NCI-H2227 (cell line): Measurements from ENCODE around the gene JADE2.
"Not testable (repeated sequence)": the region's sequence is repeated elsewhere in the genome, so short reads cannot be mapped to it uniquely, and the experiment has no call there.

Experiments
- DNase-seq: peaks from one replicate; lab custom pipeline; 2025; ENCODE audit not compliant: unreplicated experiment; lab: John Stamatoyannopoulos, UW

The JADE2 gene

DNA sequence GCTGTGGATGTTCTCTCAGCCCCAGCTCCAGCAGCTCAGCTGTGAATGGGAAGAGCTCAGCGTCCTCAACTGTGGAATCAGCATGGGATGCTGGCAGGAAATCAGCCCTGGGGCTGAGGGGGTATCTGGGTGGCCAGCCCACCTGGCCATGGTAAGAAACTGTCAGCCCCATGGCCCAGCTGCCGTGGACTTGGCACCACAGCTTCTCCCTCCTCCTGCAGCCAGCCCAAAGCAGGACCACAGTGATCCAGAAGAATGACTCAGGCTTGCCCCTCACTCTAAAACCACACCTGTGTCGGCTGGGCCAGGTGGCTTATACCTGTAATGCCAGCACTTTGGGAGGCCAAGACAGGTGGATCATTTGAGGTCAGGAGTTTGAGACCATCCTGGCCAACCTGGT is 59.2 kb downstream of the JADE2 start:
- DNase-seq, result no peak

DNA sequence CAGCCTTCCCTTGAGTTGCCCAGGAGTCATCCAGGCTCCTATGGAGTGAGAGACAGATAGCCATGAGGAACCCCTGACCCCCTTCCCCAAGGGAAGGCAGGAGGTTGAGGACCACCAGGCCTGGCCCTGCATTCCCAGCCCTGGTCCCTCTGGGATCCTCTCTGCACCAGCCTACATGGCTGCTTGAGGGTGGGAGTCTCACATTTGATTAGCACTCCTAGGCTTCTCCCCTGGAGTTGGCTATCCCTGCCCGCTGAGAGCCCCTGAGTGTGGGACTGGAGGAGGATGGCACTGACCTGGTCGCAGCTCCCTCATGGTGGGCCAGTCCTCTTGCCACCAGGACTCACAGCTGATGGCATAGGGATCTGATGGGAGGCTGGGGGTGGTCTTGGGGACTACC is 60.5 kb downstream of the JADE2 start:
- no peak for DNase-seq

DNA sequence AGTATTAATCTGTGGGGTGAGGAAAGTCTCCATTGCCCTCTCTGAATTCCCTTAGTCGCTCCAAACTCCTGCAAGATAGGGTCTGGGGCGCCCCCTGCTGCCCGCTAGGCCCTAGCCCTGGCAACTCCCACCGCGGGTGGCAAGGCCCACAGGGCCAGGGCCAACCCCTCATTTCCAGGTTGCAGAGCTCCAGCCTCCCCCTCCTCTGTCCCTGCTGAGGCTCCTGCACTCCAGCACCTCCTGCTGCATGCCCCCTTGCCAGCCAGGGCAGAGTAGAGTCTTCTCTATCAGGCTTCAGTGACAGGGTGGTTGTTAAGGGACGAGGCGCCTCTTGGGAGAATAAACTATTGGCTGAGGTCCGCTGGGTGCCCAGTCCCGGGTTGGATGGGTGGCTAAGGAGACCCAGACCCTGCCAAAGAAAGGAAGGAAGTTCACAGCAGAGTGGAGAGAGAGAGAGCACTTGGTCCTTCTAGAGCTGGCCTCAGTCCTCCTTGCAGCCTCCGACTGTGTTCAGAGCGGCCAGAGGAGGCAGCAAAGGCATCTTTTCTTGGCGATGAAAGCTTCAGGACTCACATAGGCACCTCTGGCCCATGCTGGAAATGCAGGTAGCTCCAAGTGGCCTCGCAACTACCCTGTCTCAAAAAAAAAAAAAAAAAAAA is 61.5 kb downstream of the JADE2 start:
- peak; percentile 37 for DNase-seq

DNA sequence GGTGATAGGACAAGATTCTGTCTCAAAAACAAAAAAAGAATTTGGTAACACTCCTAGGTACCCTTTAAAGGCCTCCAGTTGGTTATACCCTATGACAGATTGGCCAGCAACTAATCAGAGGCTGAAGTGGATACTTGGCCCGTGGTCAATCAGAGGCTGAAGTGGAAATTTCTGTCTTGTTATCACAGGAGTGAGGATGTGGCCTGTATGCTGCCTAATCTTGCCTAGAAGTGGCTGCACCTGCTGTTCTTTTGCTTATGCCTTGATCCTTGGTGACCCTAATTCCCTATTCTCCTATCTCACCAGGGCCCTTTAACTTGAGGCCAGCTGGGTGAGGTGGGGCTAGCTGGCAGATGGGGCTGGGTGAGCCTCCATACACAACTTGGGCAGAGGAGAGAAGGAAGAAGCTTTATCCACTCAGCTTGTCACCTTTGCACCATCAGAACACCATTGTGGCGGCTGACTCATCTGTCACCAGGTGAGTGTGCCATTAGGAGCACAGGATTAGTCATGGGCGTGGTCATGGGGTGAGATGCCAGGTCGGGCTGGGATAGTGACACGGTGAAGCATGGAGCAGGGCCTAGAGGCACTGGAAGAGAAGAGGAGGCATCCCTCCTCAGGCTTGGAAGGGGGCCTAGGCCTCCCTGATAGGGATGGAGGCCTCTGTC is 65.7 kb downstream of the JADE2 start:
- DNase-seq, result no peak

DNA sequence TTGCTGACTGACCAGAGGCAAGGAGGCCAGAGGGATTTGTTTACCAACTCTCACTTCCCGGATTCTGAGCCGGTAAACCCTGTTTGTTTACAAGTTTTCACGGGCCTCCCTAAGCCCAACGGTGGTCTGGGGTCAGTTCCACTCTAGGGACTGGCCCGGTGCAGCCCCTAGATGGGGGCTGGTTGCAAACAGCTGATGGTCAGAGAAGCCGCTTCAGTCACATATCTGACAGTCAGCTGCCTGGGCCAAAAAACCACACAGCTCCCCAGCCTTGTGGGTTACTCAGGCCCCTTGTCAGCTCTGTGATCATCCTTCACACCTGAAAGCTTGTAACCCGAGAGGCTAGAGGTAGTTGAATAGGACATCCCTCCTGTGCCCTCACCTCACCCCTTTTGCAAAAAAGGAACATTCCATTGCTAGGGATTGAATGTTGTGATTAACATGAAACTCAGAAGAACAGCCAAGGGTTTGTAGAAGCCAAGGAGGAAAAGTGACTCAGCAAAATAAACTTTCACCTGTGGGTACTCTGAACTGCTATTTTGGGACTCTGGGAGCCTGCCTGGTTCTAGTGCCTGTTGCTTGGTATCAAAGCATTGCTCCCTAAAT is 66.8 kb downstream of the JADE2 start:
- DNase-seq, result no peak

DNA sequence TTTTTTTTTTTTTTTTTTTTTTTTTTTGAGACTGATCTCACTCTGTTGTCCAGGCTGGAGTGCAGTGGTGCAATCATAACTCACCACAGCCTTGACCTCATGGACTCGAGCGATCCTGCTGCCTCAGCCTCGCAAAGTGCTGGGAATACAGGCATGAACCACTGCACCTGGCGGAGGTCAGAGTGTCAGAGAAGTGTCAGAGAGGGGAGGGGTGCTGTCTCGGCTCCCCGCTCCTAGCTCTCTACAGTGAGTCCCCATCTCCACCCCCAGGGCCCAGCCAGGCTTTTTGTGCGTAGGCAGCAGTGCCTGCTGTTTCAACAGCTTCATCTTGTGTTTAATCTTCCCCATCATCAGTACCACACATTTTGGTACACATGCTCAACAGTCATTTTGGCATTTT is 68.9 kb downstream of the JADE2 start:
- no peak for DNase-seq

DNA sequence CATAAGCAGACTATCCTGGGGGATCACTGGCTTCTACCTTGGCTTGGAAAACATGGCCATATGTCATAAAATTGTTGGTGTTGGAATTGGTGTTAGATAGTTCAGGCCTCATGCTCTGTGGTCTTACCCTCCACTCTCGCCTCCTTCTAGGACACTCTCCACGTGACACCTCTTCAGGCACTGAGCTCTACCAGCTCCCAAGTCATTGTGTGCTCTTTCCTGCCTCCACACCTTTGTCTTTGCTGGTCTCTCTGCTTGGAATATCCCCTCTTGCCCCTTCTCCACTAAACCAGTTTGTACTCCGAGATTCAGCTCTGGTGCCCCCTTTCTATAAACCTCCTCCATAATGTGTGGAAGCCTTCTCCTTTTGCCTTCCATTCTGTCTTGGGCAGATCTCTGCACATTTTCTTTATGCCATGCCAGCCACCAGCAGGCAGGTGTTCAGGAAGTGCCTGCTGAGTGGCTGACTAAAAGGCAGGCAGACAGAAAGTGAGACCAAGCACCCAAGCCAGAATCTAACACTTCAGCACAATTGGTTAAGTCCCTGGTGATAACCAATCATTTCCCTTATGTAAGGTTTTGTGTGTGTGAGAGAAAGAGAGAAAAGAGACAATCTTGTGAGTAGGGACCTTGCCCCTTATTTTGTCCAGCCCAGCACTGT is 69.5 kb downstream of the JADE2 start:
- DNase-seq, result no peak

DNA sequence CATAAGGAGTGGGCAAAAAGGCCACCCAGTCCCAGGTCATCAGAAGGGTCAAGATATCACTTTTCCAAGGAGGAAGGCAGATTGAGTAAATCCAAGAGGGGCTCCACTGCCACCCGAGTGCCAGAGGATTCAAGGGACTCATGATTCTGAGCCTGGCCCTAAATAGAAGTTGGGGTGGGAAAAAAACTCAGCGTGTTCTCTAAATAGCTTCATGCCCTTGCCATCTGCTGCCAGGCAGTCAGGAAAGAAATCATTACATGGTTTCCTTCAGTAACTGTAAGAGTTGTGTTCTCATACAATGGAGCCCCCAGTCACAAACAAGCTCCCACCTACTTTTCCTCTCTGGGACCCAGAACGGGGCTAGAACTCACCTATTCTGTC is 70.0 kb downstream of the JADE2 start:
- DNase-seq, result no peak

DNA sequence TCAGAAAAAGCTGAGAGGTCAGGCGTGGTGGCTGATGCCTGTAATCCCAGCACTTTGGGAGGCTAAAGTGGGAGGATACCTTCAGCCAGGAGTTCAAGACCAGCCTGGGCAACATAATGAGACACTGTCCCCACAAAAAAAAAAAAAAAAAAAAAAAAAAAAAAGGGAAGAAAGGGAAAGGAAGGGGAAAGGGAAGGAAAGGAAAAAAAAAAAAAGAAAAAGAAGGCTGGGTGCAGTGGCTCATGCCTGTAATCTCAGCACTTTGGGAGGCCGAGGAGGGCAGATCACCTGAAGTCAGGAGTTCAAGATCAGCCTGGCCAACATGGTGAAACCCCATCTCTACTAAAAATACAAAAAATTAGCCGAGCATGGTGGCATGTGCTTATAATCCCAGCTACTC is 74.3 kb downstream of the JADE2 start:
- not testable (repeated sequence) for DNase-seq

DNA sequence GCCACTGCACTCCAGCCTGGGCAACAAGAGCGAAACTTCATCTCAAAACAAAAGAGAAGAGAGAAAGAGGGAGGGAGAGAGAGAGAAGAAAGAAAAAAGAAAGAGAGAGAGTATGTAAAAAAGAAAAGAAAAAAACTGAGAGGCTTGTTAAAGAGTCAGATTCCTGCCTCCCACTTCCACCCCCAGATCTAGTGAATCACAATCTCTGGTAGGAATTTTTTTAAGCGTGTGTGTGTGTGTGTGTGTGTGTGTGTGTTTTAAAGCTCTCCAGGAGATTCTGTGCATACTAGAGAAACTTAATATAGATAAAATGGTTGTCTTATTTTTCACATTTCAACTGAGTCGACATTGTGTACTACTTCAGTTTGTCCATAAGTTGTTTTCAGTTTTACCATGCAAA is 75.1 kb downstream of the JADE2 start:
- DNase-seq, result no peak

DNA sequence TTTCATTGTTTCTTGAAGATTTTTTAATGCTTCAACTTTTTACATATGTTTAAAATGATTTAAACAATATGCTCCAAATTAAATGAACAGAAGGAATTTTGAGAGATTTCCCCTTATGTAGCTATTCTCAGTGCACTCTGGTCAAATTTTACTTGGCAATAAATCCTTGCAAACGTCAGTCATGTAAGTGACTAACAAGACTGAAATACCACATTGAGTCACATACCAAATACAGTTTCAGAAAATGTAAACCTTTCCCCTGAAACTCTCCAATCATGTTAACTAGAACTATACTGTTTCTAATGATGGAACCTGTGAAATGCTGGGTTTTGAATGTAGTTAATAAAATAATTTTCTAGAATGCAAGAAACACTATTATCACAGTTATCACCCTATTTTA is 77.6 kb downstream of the JADE2 start:
- DNase-seq, result no peak

DNA sequence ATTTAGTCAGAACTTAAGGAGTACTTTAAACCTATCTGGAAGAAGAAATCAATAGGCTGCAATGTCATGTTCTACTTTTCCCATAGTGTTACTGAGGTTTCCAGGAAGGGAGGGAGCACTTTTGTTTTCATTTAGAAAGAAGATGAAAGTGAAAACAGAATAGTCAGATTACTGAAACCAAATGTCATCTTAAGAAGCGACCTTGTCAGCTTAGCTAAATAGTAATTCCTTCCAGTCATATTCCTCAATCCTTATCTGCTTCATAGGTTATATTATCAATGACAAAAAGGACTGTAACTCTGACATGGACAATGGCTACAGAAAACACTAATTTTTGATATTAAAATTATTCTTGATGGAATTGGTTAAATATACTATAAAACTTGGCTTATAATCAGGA is 79.4 kb downstream of the JADE2 start:
- DNase-seq, result no peak

DNA sequence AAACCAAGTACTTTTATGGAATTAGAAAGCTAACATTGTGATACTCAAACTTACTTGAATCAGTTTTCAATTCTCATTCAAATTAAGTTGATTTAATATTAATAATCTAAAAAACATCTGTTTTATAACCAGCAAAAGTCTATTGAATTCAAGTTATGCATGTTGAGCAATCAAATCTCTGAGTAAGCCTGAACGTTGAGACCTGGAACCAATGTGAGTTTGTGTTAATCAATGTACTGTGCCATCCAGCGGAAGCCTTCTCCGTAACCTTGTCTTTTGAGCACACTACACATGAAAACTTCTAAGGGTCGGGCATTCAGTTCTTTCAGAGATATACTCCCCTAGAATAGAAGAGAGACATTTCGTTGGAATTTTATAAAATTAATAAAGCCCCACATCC is 81.3 kb downstream of the JADE2 start:
- DNase-seq, result no peak

DNA sequence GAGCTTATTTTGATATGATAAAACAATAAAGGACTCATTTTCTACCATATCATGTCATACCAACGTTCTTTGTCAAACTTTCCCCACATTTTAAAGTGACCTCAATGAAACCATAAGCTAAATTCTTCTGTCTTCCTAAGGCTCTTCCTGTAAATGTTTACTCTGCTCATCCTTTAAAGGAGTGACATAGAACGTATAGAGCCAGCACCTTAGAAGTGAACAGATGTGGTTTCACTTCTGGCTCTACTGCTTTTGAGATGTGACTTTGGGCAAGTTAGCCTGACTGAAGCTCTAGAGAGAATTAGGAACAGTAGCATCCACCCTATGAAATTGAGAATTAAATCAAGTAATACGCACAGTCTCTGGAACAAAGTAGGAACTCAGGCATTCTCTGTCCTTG is 83.1 kb downstream of the JADE2 start:
- DNase-seq, result no peak

DNA sequence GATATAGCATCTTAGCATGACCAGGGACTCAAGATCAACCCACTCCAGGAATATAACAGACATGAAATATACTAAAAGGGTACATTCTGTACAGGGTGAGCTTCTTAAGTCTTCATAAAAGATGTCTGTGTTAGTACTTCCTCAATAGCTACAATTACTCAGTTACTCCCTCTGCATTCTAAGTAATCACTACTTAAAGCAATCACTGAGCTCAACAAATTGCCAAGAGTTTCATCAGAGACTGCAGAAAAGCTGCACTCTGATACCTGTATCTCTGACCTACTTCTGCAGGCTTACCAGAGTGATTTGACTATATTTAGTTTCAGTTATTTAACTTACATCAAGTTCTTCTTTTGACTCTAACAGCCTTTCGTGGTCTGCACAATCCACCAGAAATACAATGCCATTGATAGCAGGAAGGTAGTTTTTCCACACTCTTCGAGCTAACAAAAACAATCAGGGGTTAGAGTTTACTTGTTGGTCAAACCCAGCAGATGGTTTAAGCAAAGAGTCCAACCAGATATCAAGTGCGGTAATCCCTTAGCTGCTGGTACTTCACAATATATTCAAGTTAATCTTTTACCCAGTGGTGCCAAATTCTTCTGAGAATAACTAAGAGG is 83.9 kb downstream of the JADE2 start:
- DNase-seq, result no peak

DNA sequence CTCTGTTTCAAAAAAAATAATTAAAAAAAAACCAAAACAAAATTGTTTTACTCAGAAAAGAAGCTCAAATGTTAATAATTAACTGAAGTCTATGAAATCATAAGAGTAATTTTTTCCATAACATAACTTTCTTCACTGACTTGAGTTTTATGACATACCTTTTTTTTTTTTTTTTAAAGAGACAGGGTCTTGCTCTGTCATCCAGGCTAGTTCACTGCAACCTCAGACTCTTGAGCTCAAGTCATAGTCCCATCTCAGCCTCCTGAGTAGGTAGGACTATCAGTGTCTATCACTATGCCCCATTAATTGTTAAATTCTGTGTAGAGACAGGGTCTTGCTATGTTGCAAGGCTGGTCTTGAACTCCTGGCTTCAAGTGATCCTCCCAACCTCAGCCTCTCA is 85.3 kb downstream of the JADE2 start:
- DNase-seq, result no peak

DNA sequence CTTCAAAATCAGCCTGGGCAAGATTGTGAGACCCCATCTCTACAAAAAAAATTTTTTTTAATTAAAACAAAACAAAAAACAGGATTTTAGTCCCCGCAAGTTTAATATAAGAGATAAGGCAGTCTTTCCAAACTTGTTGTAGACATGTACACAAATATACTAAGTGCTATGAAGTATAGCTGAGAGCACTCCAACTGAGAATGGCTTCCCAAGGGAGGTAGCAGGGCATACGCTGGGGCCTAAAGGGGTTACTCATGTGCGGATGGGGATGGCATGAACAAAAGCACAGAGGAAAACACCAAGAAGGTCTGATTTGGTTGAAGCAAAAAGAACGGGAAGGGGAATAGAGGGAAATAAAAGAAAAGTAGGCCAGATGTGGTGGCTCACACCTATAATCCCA is 86.0 kb downstream of the JADE2 start:
- DNase-seq, result no peak

DNA sequence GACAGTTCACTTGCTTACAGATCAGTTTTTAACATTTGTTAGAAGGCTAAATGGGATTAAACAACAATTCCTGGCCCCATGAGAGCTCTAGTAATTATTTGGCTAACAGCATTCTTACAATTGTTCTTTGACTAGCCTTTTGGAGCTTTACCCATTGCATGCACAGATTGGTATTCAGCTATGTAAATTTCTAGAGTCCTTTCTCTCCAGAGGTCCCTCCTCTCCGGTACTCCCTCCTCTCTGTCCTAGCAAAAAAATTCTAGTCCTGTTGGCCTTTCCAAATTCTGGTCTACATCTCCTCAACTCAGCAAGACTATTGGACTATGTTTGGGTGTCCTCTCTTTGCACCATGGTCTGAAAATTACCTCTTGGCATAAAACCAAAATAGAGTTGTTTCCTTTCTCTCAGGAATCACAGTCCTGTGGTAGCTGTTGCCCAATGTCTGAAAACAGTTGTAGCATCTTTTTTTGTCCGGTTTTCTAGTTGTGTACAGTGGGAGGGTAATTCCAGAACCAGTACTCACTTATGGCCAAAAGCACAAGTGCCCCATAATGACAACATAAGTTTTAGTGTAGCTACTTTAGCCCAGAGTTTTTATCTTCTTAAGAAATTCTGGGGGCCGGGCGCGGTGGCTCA is 89.1 kb downstream of the JADE2 start:
- no peak for DNase-seq

DNA sequence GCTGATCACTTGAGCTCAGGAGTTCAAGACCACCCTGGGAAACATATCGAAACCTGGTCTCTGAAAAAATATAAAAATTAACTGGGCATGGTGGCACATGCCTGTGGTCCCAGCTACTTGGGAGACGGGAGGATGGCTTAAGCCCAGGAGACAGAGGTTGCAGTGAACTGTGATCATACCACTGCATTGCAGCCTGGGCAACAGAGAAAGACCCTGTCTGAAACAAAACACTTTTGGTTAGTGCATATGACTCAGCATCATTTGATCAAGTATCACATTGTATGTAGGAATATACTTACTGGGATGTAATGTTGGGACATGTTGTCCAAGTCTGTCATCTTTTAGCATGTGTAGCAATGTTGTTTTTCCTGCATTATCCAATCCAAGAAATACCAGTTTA is 95.2 kb downstream of the JADE2 start:
- DNase-seq, result no peak

DNA sequence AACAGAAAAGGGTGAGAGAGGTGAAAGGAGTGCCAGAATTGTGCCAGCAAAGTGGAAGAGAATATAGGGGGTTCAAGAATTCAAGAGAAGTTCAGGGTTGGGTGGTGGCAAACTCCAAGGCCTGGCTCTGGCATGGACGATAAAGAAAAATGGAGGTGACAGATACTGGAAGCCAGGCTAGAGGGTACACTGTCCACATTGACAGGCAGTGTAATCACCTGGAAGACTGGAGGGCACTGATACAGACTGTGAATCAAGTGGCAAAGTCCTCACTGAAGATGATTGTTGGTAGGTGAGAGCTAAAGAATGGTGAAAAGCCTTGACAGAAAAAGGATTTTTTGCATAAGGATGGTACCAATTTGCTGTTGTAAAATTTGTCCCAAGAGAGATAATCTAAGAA is 100.1 kb downstream of the JADE2 start:
- no peak for DNase-seq

DNA sequence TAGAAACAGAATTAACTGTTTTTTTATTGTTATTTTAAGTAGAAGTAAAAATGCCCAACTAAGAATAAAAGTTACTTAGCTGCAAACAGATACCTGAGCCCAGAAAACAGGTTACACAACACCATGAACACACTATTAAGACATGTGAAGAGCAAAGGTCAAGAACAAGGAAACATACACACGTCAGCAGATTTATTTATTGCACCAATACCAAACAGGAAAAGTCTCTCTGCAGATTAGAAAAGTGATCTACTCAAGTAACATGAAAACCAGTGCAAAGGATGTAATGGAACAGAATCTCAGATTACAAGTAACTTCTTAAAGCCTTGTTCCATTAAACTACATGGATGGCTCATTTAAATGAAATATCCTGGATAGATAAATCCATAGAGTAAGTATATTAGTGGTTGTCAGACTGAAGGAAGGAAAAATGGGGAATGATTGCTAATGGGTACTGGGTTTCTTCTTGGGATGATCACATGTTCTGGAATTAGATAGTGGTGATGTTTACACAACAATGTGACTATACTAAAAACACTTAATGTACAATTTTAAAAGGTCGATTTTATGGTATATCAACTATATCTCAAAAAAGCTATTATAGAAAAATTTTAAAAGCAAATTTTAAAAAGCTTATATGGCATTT is 101.0 kb downstream of the JADE2 start:
- DNase-seq, result no peak
